ENCODE data around the gene BLCAP.

DNA sequence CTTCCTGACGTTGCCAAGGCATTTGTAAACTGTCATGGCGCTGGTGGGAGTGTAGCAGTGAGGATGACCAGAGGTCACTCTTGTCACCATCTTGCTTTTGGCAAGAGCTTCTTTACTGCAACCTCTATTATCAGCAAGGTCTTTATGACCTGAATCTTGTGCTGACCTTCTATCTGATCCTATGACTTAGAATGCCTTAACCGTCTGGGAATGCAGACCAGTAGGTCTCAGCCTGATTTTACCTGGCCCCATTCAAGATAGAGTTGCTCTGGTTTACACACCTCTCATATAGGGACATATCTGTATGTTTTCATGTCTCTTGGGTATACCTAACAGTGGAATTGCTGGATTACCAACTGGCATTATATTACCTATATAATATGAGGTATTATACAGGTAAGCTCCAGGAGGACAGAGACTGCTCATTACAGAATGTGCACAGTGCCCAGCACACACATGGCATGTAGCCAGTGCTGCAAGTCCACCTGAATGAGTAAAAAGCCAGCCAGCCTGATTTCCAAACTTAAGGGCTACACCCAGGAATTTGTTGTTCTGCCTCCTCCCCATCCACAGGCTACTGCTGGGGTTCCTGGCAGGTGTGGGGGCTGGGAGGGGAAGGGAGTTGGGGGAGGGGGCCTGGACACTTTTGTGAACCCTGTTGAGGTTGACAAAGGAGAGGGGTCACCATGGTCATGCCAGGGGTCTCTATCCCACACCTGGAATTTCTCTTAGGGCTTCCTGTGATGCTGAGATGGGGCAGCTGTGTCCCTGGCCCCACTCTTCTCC is 35.2 kb upstream of the BLCAP start:
- TF ChIP-seq, protein P1, sequence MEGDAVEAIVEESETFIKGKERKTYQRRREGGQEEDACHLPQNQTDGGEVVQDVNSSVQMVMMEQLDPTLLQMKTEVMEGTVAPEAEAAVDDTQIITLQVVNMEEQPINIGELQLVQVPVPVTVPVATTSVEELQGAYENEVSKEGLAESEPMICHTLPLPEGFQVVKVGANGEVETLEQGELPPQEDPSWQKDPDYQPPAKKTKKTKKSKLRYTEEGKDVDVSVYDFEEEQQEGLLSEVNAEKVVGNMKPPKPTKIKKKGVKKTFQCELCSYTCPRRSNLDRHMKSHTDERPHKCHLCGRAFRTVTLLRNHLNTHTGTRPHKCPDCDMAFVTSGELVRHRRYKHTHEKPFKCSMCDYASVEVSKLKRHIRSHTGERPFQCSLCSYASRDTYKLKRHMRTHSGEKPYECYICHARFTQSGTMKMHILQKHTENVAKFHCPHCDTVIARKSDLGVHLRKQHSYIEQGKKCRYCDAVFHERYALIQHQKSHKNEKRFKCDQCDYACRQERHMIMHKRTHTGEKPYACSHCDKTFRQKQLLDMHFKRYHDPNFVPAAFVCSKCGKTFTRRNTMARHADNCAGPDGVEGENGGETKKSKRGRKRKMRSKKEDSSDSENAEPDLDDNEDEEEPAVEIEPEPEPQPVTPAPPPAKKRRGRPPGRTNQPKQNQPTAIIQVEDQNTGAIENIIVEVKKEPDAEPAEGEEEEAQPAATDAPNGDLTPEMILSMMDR (conservative IDR thresholded peaks at IDR 0.05), result no peak
- TF ChIP-seq EZH2 (IDR thresholded peaks at IDR 0.05; ENCODE audit: low read depth), result no peak

Measured in PC-9 (cell line).